HepG2 (cell line): ENCODE results near the gene CFAP69. TPM values are rescaled to one million over a fixed set of nuclear protein-coding genes. Genes with fewer than 3 reads are reported as not detected.
A peak's percentile ranks its signal among the peaks of the same experiment; 100 is the strongest.

Experiments used
- CENPT ChIP-seq: sonication (generic); formaldehyde crosslinking; IDR thresholded peaks from 2 replicates; pipeline ENCODE4 v1.8.0; 2022; ENCODE audit warnings: low read depth, mild to moderate bottlenecking, moderate library complexity, missing genetic modification reagents
- ELF3 ChIP-seq: IDR thresholded peaks from 2 replicates; pipeline ENCODE4 v1.6.1; 2016; ENCODE audit warnings: missing genetic modification reagents, missing compliant biosample characterization
- HNRNPLL ChIP-seq: fragments of 200-400 bp; formaldehyde crosslinking; IDR thresholded peaks from 2 replicates; pipeline ENCODE4 v1.6.1; 2017; ENCODE audit warnings: mild to moderate bottlenecking, low read depth, low read length; ENCODE audit not compliant: poor library complexity, severe bottlenecking
- MAFK ChIP-seq, 2 experiments: IDR thresholded peaks in 1 of 2; conservative IDR thresholded peaks in 1 of 2; 2 replicates each; pipeline ENCODE4 v1.6.1; 2011; ENCODE audit warnings: improper control_type of control experiment in 2 of 2, low read length in 2 of 2
- MIXL1 ChIP-seq: IDR thresholded peaks from 2 replicates; pipeline ENCODE4 v1.6.1; 2016
- NR2C2 ChIP-seq: sonication (generic); formaldehyde crosslinking; IDR thresholded peaks from 2 replicates; pipeline ENCODE4 v1.4.0; 2020; ENCODE audit warnings: missing genetic modification reagents, mild to moderate bottlenecking, moderate library complexity, borderline replicate concordance
- POLR2G ChIP-seq: fragments of 200-400 bp; formaldehyde crosslinking; IDR thresholded peaks from 2 replicates; pipeline ENCODE4 v1.6.1; 2018; ENCODE audit warnings: mild to moderate bottlenecking, low read depth, low read length, moderate library complexity
- SCMH1 ChIP-seq: sonication (generic); formaldehyde crosslinking; IDR thresholded peaks from 2 replicates; pipeline ENCODE4 v1.9.0; 2021; ENCODE audit warnings: missing genetic modification reagents, mild to moderate bottlenecking, borderline replicate concordance
- ZFY ChIP-seq: sonication (generic); formaldehyde crosslinking; IDR thresholded peaks from 2 replicates; pipeline ENCODE4 v1.4.0; 2020; ENCODE audit warnings: missing genetic modification reagents
- ZNF34 ChIP-seq: sonication (generic); formaldehyde crosslinking; IDR thresholded peaks from 2 replicates; pipeline ENCODE4 v1.4.0; 2020; ENCODE audit warnings: mild to moderate bottlenecking, missing genetic modification reagents, borderline replicate concordance
- ZNF724P ChIP-seq: sonication (generic); formaldehyde crosslinking; IDR thresholded peaks from 2 replicates; pipeline ENCODE4 v1.8.0; 2022; ENCODE audit warnings: missing genetic modification reagents, borderline replicate concordance
- ZNF782 ChIP-seq: sonication (generic); formaldehyde crosslinking; IDR thresholded peaks from 2 replicates; pipeline ENCODE4 v1.4.0; 2020; ENCODE audit warnings: missing genetic modification reagents, mild to moderate bottlenecking, borderline replicate concordance
- polyA plus RNA-seq, 8 experiments: library from polyadenylated mRNA; depleted of rRNA in 3 of 8; stranded (reverse) in 7 of 8; unstranded in 1 of 8; fragments of >200 nt; fragmentation: Illumina TruSeq in 4 of 8; extraction: Trizol in 4 of 8; gene quantifications; 2 replicates each; pipeline versions ENCODE4 v1.2.1 to v1.2.3, GENCODE V29; 2011 to 2016; ENCODE audit warnings: low read depth in 4 of 8, missing spikeins in 1 of 8, mixed read lengths in 1 of 8; ENCODE audit not compliant: insufficient read depth in 1 of 8
- total RNA-seq, 5 experiments: library from RNA; depleted of rRNA; stranded (reverse); fragments of >200 nt; fragmentation: Illumina TruSeq; extraction: Trizol; gene quantifications; 2 replicates each; pipeline ENCODE4 v1.2.3, GENCODE V29; 2016; ENCODE audit warnings: low read depth in 1 of 5
- TF ChIP-seq, protein P1 (sequence below): sonication (generic); formaldehyde crosslinking; IDR thresholded peaks from 2 replicates; pipeline ENCODE4 v1.9.0; 2021; ENCODE audit warnings: missing genetic modification reagents, borderline replicate concordance
- TF ChIP-seq, protein P2 (sequence below): sonication (generic); formaldehyde crosslinking; IDR thresholded peaks from 2 replicates; pipeline ENCODE4 v1.5.0; 2020; ENCODE audit warnings: missing genetic modification reagents, mild to moderate bottlenecking, borderline replicate concordance
- TF ChIP-seq, protein P3 (sequence below): sonication (generic); formaldehyde crosslinking; IDR thresholded peaks from 2 replicates; pipeline ENCODE4 v1.4.0; 2020; ENCODE audit warnings: mild to moderate bottlenecking, missing genetic modification reagents, borderline replicate concordance
- TF ChIP-seq, protein P4 (sequence below): sonication (generic); formaldehyde crosslinking; IDR thresholded peaks from 2 replicates; pipeline ENCODE4 v1.4.0; 2020; ENCODE audit warnings: missing genetic modification reagents
- TF ChIP-seq, protein P5 (sequence below): IDR thresholded peaks from 2 replicates; pipeline ENCODE4 v1.6.1; 2016; ENCODE audit warnings: missing compliant biosample characterization, missing genetic modification reagents, borderline replicate concordance

The CFAP69 gene
- total and polyA plus RNA-seq, 2 of the 13 experiments (the other 11 are each of a cell fraction or from before 2014, with no cell fraction given) = 2.2 to 4.0 TPM

DNA sequence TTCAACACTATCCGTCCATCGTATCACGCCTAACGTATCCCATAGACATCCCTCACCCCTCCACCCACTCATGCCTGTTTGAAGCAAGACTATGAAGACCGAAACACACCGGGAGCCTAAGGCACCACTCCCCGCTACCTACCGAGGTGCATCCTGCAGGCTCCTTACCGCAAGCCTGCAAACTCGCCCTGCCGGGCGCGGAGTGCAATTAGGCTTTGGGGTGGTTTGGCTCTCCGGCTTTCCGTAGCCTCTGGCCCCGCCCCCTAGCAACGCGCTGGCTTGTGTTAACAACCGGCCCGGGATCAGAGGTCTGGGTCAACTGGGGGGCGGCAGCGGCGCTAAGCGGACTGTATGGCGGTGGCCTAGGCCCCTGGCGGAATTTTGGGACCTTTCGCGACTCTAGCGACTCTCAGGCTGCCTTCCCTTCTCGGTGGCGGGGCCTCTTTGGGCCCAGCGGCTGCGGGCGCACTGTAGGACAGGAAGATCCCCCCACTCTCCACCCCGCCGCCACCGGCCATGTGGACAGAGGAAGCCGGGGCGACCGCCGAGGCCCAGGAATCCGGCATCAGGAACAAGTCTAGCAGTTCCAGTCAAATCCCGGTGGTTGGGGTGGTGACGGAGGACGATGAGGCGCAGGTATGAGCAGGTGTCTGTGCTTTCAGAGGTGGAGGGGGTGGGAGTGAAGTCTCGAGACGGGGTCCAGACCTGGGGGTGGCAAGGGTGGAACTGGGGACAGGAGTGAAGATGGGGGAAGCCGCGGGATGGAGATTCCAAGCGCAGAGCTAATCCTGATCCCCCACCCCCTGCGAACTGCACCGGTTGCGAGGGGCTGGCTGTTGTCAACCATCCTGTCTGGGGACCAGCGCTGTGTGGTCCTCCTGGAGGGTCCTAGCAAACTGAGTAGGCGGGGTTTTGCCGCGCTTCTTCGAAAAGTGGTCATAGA is at the start of gene CFAP69 (continued):
- TF ChIP-seq, protein P1, sequence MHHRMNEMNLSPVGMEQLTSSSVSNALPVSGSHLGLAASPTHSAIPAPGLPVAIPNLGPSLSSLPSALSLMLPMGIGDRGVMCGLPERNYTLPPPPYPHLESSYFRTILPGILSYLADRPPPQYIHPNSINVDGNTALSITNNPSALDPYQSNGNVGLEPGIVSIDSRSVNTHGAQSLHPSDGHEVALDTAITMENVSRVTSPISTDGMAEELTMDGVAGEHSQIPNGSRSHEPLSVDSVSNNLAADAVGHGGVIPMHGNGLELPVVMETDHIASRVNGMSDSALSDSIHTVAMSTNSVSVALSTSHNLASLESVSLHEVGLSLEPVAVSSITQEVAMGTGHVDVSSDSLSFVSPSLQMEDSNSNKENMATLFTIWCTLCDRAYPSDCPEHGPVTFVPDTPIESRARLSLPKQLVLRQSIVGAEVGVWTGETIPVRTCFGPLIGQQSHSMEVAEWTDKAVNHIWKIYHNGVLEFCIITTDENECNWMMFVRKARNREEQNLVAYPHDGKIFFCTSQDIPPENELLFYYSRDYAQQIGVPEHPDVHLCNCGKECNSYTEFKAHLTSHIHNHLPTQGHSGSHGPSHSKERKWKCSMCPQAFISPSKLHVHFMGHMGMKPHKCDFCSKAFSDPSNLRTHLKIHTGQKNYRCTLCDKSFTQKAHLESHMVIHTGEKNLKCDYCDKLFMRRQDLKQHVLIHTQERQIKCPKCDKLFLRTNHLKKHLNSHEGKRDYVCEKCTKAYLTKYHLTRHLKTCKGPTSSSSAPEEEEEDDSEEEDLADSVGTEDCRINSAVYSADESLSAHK = no peak
- TF ChIP-seq ZNF34 (0 out of 2 replicates have a peak, but pooled peaks have one; percentile 48), ZNF782 (CRISPR knock-in tag) (no peak; the same call in 1 of the 2 replicates), NR2C2 (CRISPR knock-in tag) (peak; percentile 87), ZFY (CRISPR knock-in tag) (peak; percentile 92), HNRNPLL (peak; percentile 70), MIXL1 (peak; percentile 97), SCMH1 (no peak), ELF3 (CRISPR knock-in tag) (no peak), CENPT (CRISPR knock-in tag) (no peak), POLR2G (peak; percentile 59), MAFK (conservative IDR thresholded peaks at IDR 0.05 in 1 of 2, IDR thresholded peaks at IDR 0.05 in 1 of 2; ENCODE audit: low read length in 2 of 2) (no peak), ZNF724P (no peak)
- TF ChIP-seq, protein P2, sequence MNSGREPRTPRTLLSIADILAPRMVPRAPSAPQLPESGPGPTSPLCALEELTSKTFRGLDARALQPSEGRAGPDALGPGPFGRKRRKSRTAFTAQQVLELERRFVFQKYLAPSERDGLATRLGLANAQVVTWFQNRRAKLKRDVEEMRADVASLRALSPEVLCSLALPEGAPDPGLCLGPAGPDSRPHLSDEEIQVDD (CRISPR knock-in tag) = no peak
- TF ChIP-seq, protein P3, sequence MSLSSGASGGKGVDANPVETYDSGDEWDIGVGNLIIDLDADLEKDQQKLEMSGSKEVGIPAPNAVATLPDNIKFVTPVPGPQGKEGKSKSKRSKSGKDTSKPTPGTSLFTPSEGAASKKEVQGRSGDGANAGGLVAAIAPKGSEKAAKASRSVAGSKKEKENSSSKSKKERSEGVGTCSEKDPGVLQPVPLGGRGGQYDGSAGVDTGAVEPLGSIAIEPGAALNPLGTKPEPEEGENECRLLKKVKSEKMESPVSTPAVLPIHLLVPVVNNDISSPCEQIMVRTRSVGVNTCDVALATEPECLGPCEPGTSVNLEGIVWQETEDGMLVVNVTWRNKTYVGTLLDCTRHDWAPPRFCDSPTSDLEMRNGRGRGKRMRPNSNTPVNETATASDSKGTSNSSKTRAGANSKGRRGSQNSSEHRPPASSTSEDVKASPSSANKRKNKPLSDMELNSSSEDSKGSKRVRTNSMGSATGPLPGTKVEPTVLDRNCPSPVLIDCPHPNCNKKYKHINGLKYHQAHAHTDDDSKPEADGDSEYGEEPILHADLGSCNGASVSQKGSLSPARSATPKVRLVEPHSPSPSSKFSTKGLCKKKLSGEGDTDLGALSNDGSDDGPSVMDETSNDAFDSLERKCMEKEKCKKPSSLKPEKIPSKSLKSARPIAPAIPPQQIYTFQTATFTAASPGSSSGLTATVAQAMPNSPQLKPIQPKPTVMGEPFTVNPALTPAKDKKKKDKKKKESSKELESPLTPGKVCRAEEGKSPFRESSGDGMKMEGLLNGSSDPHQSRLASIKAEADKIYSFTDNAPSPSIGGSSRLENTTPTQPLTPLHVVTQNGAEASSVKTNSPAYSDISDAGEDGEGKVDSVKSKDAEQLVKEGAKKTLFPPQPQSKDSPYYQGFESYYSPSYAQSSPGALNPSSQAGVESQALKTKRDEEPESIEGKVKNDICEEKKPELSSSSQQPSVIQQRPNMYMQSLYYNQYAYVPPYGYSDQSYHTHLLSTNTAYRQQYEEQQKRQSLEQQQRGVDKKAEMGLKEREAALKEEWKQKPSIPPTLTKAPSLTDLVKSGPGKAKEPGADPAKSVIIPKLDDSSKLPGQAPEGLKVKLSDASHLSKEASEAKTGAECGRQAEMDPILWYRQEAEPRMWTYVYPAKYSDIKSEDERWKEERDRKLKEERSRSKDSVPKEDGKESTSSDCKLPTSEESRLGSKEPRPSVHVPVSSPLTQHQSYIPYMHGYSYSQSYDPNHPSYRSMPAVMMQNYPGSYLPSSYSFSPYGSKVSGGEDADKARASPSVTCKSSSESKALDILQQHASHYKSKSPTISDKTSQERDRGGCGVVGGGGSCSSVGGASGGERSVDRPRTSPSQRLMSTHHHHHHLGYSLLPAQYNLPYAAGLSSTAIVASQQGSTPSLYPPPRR = 0 out of 2 replicates have a peak, but pooled peaks have one; percentile 17
- TF ChIP-seq, protein P4, sequence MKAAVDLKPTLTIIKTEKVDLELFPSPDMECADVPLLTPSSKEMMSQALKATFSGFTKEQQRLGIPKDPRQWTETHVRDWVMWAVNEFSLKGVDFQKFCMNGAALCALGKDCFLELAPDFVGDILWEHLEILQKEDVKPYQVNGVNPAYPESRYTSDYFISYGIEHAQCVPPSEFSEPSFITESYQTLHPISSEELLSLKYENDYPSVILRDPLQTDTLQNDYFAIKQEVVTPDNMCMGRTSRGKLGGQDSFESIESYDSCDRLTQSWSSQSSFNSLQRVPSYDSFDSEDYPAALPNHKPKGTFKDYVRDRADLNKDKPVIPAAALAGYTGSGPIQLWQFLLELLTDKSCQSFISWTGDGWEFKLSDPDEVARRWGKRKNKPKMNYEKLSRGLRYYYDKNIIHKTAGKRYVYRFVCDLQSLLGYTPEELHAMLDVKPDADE = no peak
- TF ChIP-seq, protein P5, sequence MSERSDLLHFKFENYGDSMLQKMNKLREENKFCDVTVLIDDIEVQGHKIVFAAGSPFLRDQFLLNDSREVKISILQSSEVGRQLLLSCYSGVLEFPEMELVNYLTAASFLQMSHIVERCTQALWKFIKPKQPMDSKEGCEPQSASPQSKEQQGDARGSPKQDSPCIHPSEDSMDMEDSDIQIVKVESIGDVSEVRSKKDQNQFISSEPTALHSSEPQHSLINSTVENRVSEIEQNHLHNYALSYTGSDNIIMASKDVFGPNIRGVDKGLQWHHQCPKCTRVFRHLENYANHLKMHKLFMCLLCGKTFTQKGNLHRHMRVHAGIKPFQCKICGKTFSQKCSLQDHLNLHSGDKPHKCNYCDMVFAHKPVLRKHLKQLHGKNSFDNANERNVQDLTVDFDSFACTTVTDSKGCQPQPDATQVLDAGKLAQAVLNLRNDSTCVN (CRISPR knock-in tag) = no peak
